ENCODE data around the gene PRDM10. TPM values are rescaled to one million over a fixed set of nuclear protein-coding genes. Genes with fewer than 3 reads are reported as not detected.

PRDM10 gene
- total RNA-seq, 2 experiments from 2014 or later, result 8.2 to 9.6 TPM

GRCh38 chr11:130000552-130001176, 2.0 kb downstream of the PRDM10 start:
- intact Hi-C loops (cut with DNase I, micrococcal nuclease), result loop anchor here (5.0 to 10.0 kb wide), 6 partner anchors 186 to 1696 kb away; partner anchors contain the start of genes ZBTB44 (in 2 of the 2) and TMEM45B (in 1 of the 2)
- ATAC-seq (ENCODE audit: poor library complexity) (no peak), DNase-seq (no peak)
- H3K4me3 Mint-ChIP-seq, result peak overlapping the region; percentile 99
- H3K36me3 Mint-ChIP-seq (ENCODE audit: low read depth), result peaks cover 12% of the 10 kb centered on the region
- Histone ChIP-seq H3K27me3 (ENCODE audit: control insufficient read depth in 1 of 2, insufficient read depth in 2 of 2, low read length in 2 of 2) (no peaks in the 10 kb centered on the region), H3K4me1 (ENCODE audit: insufficient read depth, low read length) (peaks cover 23% of the 10 kb centered on the region), H3K27ac (ENCODE audit: low read depth in 1 of 2, low read length in 2 of 2) (peak overlapping the region in 1 of 2 donors; percentile 46), H3K9me3 (ENCODE audit: control insufficient read depth in 1 of 2, insufficient read depth in 1 of 2, low read length in 2 of 2) (no peaks in the 10 kb centered on the region), H3K4me3 (ENCODE audit: low read length) (peak overlapping the region; percentile 62), H3K36me3 (ENCODE audit: insufficient read depth, low read length) (no peaks in the 10 kb centered on the region)
- peak overlapping the region; percentile 95 for H3K27ac Mint-ChIP-seq
- H3K27me3 Mint-ChIP-seq, result no peaks in the 10 kb centered on the region
- H3K4me1 Mint-ChIP-seq (ENCODE audit: low read depth), result peaks cover 63% of the 10 kb centered on the region
- CTCF ChIA-PET, result interaction anchor here (0.8 to 2.2 kb wide), 3 partner anchors 9 to 131 kb away, joined by 3 to 10 read pairs (median 3); no protein-coding TSS in a partner anchor
- H3K9me3 Mint-ChIP-seq, result no peaks in the 10 kb centered on the region
- no peak for TF ChIP-seq CTCF (IDR thresholded peaks at IDR 0.05)
- POLR2A ChIA-PET, result interaction anchor here (3.5 to 4.9 kb wide), 4 partner anchors 9 to 147 kb away, joined by 17 to 83 read pairs (median 36); partner anchors contain the start of gene APLP2

GRCh38 chr11:129999407-129999806, 3.2 kb downstream of the PRDM10 start:
- no peak for ATAC-seq (ENCODE audit: poor library complexity)
- CTCF ChIA-PET, result no interaction called here
- no peaks in the 10 kb centered on the region for H3K9me3 ChIP-seq (ENCODE audit: control insufficient read depth in 1 of 2, insufficient read depth in 1 of 2, low read length in 2 of 2)
- TF ChIP-seq CTCF (IDR thresholded peaks at IDR 0.05), result no peak
- H3K27ac ChIP-seq (ENCODE audit: low read depth in 1 of 2, low read length in 2 of 2), result no peak overlapping the region
- no peak overlapping the region for H3K4me3 ChIP-seq (ENCODE audit: low read length)
- Mint-ChIP-seq H3K36me3 (ENCODE audit: low read depth) (peaks cover 12% of the 10 kb centered on the region), H3K4me3 (peak overlapping the region; percentile 7), H3K4me1 (ENCODE audit: low read depth) (peaks cover 63% of the 10 kb centered on the region), H3K27me3 (no peaks in the 10 kb centered on the region), H3K27ac (peak overlapping the region; percentile 41), H3K9me3 (no peaks in the 10 kb centered on the region)
- intact Hi-C loops (cut with DNase I, micrococcal nuclease), result no loop called here
- no peak for DNase-seq
- peaks cover 17% of the 10 kb centered on the region for H3K4me1 ChIP-seq (ENCODE audit: insufficient read depth, low read length)
- H3K36me3 ChIP-seq (ENCODE audit: insufficient read depth, low read length), result no peaks in the 10 kb centered on the region
- POLR2A ChIA-PET, result interaction anchor here (4.9 kb wide), 1 partner anchor 8 kb away, joined by 36 read pairs; no protein-coding TSS in a partner anchor
- H3K27me3 ChIP-seq (ENCODE audit: control insufficient read depth in 1 of 2, insufficient read depth in 2 of 2, low read length in 2 of 2), result no peaks in the 10 kb centered on the region

GRCh38 chr11:129998905-129999304, 3.7 kb downstream of the PRDM10 start:
- H3K4me3 Mint-ChIP-seq, result no peak overlapping the region
- H3K9me3 ChIP-seq (ENCODE audit: control insufficient read depth in 1 of 2, insufficient read depth in 1 of 2, low read length in 2 of 2), result no peaks in the 10 kb centered on the region
- no peak for DNase-seq
- ChIA-PET POLR2A (no interaction called here), CTCF (no interaction called here)
- H3K27ac Mint-ChIP-seq, result peak overlapping the region; percentile 41
- intact Hi-C loops (cut with DNase I, micrococcal nuclease), result no loop called here
- H3K36me3 Mint-ChIP-seq (ENCODE audit: low read depth), result peaks cover 12% of the 10 kb centered on the region
- H3K4me1 ChIP-seq (ENCODE audit: insufficient read depth, low read length), result peaks cover 12% of the 10 kb centered on the region
- no peaks in the 10 kb centered on the region for H3K9me3 Mint-ChIP-seq
- ATAC-seq (ENCODE audit: poor library complexity), result no peak
- H3K36me3 ChIP-seq (ENCODE audit: insufficient read depth, low read length), result no peaks in the 10 kb centered on the region
- no peaks in the 10 kb centered on the region for H3K27me3 Mint-ChIP-seq
- H3K27ac ChIP-seq (ENCODE audit: low read depth in 1 of 2, low read length in 2 of 2), result no peak overlapping the region
- no peak overlapping the region for H3K4me3 ChIP-seq (ENCODE audit: low read length)
- no peak for TF ChIP-seq CTCF (IDR thresholded peaks at IDR 0.05)
- H3K4me1 Mint-ChIP-seq (ENCODE audit: low read depth), result peaks cover 62% of the 10 kb centered on the region
- no peaks in the 10 kb centered on the region for H3K27me3 ChIP-seq (ENCODE audit: control insufficient read depth in 1 of 2, insufficient read depth in 2 of 2, low read length in 2 of 2)

Measured in CD4-positive, alpha-beta T cell (primary cell).